Thyroid gland (tissue), 4 donors: ENCODE data around the gene TTC39A. TPM values are rescaled to one million over a fixed set of nuclear protein-coding genes. Genes with fewer than 3 reads are reported as not detected.

ENCODE experiments used
- DNase-seq, 2 donors: peaks; one replicate each; pipeline ENCODE4 v3.0.0-alpha.2; 2019
- H3K27ac ChIP-seq, 3 donors: fragments of 200-600 bp; sonication (generic); 1 replicate in 2 of 3; 2 replicates in 1 of 3; pipeline ENCODE4 v1.5.1; 2016 to 2019; ENCODE audit warnings: mild to moderate bottlenecking in 1 of 3, moderate library complexity in 1 of 3
- H3K27me3 ChIP-seq: fragments of 200-600 bp; sonication (generic); one replicate; pipeline ENCODE4 v1.5.1; 2019
- H3K36me3 ChIP-seq, 2 donors: fragments of 200-600 bp; sonication (generic); one replicate each; pipeline ENCODE4 v1.5.1; 2016 to 2019
- H3K4me1 ChIP-seq, 2 donors: fragments of 200-600 bp; sonication (generic); one replicate each; pipeline ENCODE4 v1.5.1; 2017 to 2019
- H3K4me3 ChIP-seq, 3 donors: fragments of 200-600 bp; sonication (generic); replicated peaks in 1 of 3; 1 replicate in 2 of 3; 2 replicates in 1 of 3; pipeline ENCODE4 v1.5.1; 2016; ENCODE audit warnings: mild to moderate bottlenecking in 1 of 3
- H3K9me3 ChIP-seq: fragments of 200-600 bp; sonication (generic); one replicate; pipeline ENCODE4 v1.5.1; 2017
- POLR2A ChIP-seq, 2 donors: fragments of 450-650 bp; IDR thresholded peaks; one replicate each; pipeline ENCODE4 v1.6.1; 2017; ENCODE audit warnings: antibody characterized with exemption in 2 of 2, mild to moderate bottlenecking in 2 of 2, moderate library complexity in 1 of 2
- WGBS, 2 donors: methylation state at CpG; one replicate each; pipeline ENCODE4 v1.1.5; 2017; 5-methylcytosine and 5-hydroxymethylcytosine counted together
- intact Hi-C: fragments of 100-400 bp; cut with DNase I; formaldehyde crosslinking; loops from one replicate; pipeline ENCODE4 v1.15.1; 2023
- total RNA-seq, 4 donors: library from RNA; depleted of rRNA; stranded (reverse); fragments of >200 nt; gene quantifications; one replicate each; pipeline ENCODE4 v1.2.3, GENCODE V29; 2016
- TF ChIP-seq, protein P1 (sequence below), 6 experiments: fragments of 200-600 bp in 3 of 6; fragments of 450-650 bp in 3 of 6; sonication (generic) in 3 of 6; IDR thresholded peaks; one replicate each; pipeline ENCODE4 v1.5.1; 2016 to 2019; ENCODE audit warnings: antibody characterized with exemption in 6 of 6, mild to moderate bottlenecking in 2 of 6, inconsistent platforms in 1 of 6, moderate library complexity in 1 of 6

Gene TTC39A
- total RNA-seq, 4 donors from 2014 or later, result 13.6 to 56.0 (median 33.5) TPM

DNA sequence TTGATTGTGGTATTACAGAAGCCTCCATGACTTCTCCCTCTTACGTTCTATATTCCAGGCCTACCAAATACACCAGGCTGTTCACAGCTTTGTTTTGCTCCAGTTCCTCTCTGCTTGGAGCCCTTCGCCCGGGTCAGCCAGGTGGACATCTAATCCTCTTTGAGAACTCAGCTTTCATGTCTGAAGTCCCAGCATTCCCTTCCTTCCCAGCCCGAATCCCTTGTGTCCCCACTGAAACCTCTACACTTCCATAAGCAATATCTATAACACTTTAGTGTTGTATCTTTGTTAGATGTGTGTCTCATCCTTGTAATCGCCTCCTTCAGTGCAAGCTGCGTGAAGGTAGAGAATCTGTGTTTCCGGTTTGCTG, 92.3 kb downstream of the TTC39A start:
- no peak for TF ChIP-seq POLR2A (IDR thresholded peaks at IDR 0.05)
- TF ChIP-seq, protein P1, sequence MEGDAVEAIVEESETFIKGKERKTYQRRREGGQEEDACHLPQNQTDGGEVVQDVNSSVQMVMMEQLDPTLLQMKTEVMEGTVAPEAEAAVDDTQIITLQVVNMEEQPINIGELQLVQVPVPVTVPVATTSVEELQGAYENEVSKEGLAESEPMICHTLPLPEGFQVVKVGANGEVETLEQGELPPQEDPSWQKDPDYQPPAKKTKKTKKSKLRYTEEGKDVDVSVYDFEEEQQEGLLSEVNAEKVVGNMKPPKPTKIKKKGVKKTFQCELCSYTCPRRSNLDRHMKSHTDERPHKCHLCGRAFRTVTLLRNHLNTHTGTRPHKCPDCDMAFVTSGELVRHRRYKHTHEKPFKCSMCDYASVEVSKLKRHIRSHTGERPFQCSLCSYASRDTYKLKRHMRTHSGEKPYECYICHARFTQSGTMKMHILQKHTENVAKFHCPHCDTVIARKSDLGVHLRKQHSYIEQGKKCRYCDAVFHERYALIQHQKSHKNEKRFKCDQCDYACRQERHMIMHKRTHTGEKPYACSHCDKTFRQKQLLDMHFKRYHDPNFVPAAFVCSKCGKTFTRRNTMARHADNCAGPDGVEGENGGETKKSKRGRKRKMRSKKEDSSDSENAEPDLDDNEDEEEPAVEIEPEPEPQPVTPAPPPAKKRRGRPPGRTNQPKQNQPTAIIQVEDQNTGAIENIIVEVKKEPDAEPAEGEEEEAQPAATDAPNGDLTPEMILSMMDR (IDR thresholded peaks at IDR 0.05), result no peak
- intact Hi-C loops, result loop anchor here (10.0 kb wide), 1 partner anchor 57 kb away; no protein-coding TSS in a partner anchor
- DNase-seq, result peak; percentile 39 to 42
- Histone ChIP-seq H3K4me3 (peak overlapping the region in 2 of 3 donors; percentile 90 to 95), H3K27me3 (no peaks in the 10 kb centered on the region), H3K27ac (peak overlapping the region; percentile 94 to 97 (median 97)), H3K4me1 (peaks cover 28 to 43% of the 10 kb centered on the region in 2 donors), H3K9me3 (no peaks in the 10 kb centered on the region), H3K36me3 (no peaks in the 10 kb centered on the region)
- 15 to 16% methylated on average over 7 of the region's 7 CpGs for WGBS, 2 donors

DNA sequence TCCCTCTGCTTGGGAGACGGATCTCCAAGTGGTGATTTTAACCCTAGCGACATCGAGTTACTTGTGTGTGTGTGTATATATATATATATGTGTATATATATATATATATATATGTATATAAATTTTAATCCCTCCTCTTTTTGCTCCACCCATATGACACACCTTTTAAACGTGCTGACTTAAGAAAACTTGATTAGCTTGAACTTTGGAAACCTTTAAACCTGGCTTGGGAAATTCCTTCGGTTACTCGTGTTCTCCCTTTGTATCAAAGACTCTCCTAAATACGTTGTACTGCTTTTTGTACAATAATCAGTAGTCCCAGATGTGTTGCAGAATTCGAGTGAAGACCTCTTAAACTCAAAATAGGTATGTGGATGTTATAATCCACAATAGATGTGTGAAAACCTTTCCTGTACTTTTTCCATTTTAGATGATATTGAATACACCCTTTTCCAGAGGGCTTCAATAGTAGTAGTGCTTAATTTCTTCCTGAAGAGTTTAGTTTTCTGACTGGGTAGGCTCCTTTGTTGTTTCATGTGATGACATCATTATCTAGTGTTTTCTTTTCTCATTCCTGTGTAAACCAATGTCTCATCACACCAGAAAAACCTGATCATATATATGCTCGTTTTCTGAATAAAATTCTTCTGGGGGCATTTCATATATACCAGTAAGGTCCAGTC, 92.9 kb downstream of the TTC39A start:
- Histone ChIP-seq H3K9me3 (no peaks in the 10 kb centered on the region), H3K27me3 (no peaks in the 10 kb centered on the region), H3K27ac (peak overlapping the region; percentile 94 to 97 (median 97)), H3K36me3 (no peaks in the 10 kb centered on the region), H3K4me1 (peaks cover 28 to 43% of the 10 kb centered on the region in 2 donors), H3K4me3 (peak overlapping the region in 2 of 3 donors; percentile 90 to 95)
- DNase-seq, result no peak
- TF ChIP-seq POLR2A (IDR thresholded peaks at IDR 0.05), result peak in 1 of 2 donors; percentile 56
- TF ChIP-seq, protein P1 (IDR thresholded peaks at IDR 0.05), result no peak
- WGBS, 2 donors, result 1 to 2% methylated on average over 9 of the region's 9 CpGs
- intact Hi-C loops, result loop anchor here (10.0 kb wide), 1 partner anchor 57 kb away; no protein-coding TSS in a partner anchor

Other genes starting within 250 kb of the TTC39A start
- not detected for gene C1orf185, start 228.3 kb downstream of the TTC39A start, total RNA-seq
- gene RNF11, start 94.3 kb downstream of the TTC39A start, total RNA-seq, result 100 to 1,000 TPM; 113 to 134 (median 115) TPM
- gene EPS15, start 188.7 kb upstream of the TTC39A start, total RNA-seq, result 100 to 1,000 TPM in 3 of 4 donors, 10 to 100 TPM in 1; 88.0 to 128 (median 102) TPM